A549 (cell line): ENCODE measurements around the gene CEMIP2. TPM values are rescaled to one million over a fixed set of nuclear protein-coding genes. Genes with fewer than 3 reads are reported as not detected.

Source experiments
- ATAC-seq, 2 experiments: fragments of 200-7000 bp in 1 of 2; fragments of >200 bp in 1 of 2; cut with Nextera tagmentation in 1 of 2; cut with Tn5 transposase in 1 of 2; 3 replicates each; pipeline versions ENCODE4 v1.8.0 to v1.9.1; 2018 to 2020; ENCODE audit warnings: mild to moderate bottlenecking in 1 of 2, moderate library complexity in 1 of 2
- CTCF ChIA-PET: fragments of 300-600 bp; sonication (Branson Sonifier 250); formaldehyde crosslinking; extraction: SDS; loops from one replicate; lab custom pipeline; 2021; ENCODE audit warnings: antibody characterized with exemption, inconsistent platforms; lab: Yijun Ruan, JAX
- POLR2A ChIA-PET: fragments of 350-600 bp; formaldehyde crosslinking; extraction: SDS; loops from one replicate; lab custom pipeline; 2021; ENCODE audit warnings: antibody characterized with exemption, inconsistent platforms; lab: Yijun Ruan, JAX
- DNase-seq, 2 experiments: peaks; one replicate each; pipeline versions ENCODE4 v3.0.0 to v3.0.0-alpha.2; 2011 to 2016; ENCODE audit warnings: low read depth in 1 of 2, low spot score in 1 of 2
- FAIRE-seq: peaks from 2 replicates; lab custom pipeline; 2011; peaks lifted over from hg19 to GRCh38; lab: Jason Lieb, UNC
- H3K27ac ChIP-seq, 2 experiments: fragments of >200 bp; sonication (Bioruptor Twin); formaldehyde crosslinking; 3 replicates each; pipeline ENCODE4 v1.5.1; 2016 to 2017
- H3K4me1 ChIP-seq: fragments of >200 bp; sonication (Bioruptor Twin); formaldehyde crosslinking; 3 replicates; pipeline ENCODE4 v1.6.1; 2016
- H3K4me2 ChIP-seq: fragments of >200 bp; sonication (Bioruptor Twin); formaldehyde crosslinking; 3 replicates; pipeline ENCODE4 v1.6.1; 2016
- H3K4me3 ChIP-seq: fragments of >200 bp; sonication (Bioruptor Twin); formaldehyde crosslinking; 3 replicates; pipeline ENCODE4 v1.5.1; 2016
- H3K9me3 ChIP-seq: fragments of >200 bp; sonication (Bioruptor Twin); formaldehyde crosslinking; 3 replicates; pipeline ENCODE4 v1.6.1; 2016
- EHF ChIP-seq: fragments of 250-450 bp; sonication (Bioruptor Pico); IDR thresholded peaks from 2 replicates; pipeline ENCODE4 v1.5.0; 2020; ENCODE audit warnings: mild to moderate bottlenecking
- EP300 ChIP-seq, 2 experiments: fragments of >200 bp; sonication (Bioruptor Twin); formaldehyde crosslinking; IDR thresholded peaks; 2 replicates in 1 of 2; 3 replicates in 1 of 2; pipeline ENCODE4 v1.6.1; 2016 to 2017
- FOSL2 ChIP-seq, 2 experiments: fragments of 450-650 bp in 1 of 2; fragments of >200 bp in 1 of 2; sonication (Bioruptor Twin) in 1 of 2; formaldehyde crosslinking; IDR thresholded peaks; 2 replicates each; pipeline versions ENCODE4 v1.5.0 to v1.6.1; 2016 to 2020; ENCODE audit warnings: mild to moderate bottlenecking in 1 of 2, moderate library complexity in 1 of 2
- FOXS1 ChIP-seq: fragments of 250-450 bp; sonication (Bioruptor Pico); IDR thresholded peaks from 2 replicates; pipeline ENCODE4 v1.5.0; 2020; ENCODE audit warnings: mild to moderate bottlenecking, moderate library complexity
- GATA3 ChIP-seq: IDR thresholded peaks from 2 replicates; pipeline ENCODE4 v1.6.1; 2012; ENCODE audit warnings: borderline replicate concordance
- HDAC2 ChIP-seq: fragments of 200-600 bp; sonication (generic); IDR thresholded peaks from 2 replicates; pipeline ENCODE4 v1.6.1; 2016
- HOXB13 ChIP-seq: fragments of 250-450 bp; sonication (Bioruptor Pico); IDR thresholded peaks from 2 replicates; pipeline ENCODE4 v1.5.0; 2020; ENCODE audit warnings: low read depth, mild to moderate bottlenecking, moderate library complexity
- JUN ChIP-seq, 2 experiments: fragments of >200 bp; sonication (Bioruptor Twin); formaldehyde crosslinking; IDR thresholded peaks; 2 replicates in 1 of 2; 3 replicates in 1 of 2; pipeline ENCODE4 v1.6.1; 2016 to 2017
- MAZ ChIP-seq: fragments of 150-350 bp; IDR thresholded peaks from 2 replicates; pipeline ENCODE4 v1.6.1; 2014; ENCODE audit warnings: antibody characterized with exemption, low read depth, low read length, borderline replicate concordance
- MYC ChIP-seq: IDR thresholded peaks from 2 replicates; pipeline ENCODE4 v1.6.1; 2012; ENCODE audit warnings: mild to moderate bottlenecking, inconsistent platforms, low read length, improper control_type of control experiment, borderline replicate concordance
- NFE2L2 ChIP-seq: fragments of 150-350 bp; conservative IDR thresholded peaks from 2 replicates; pipeline ENCODE4 v1.6.1; 2014; ENCODE audit warnings: low read length
- NPAS2 ChIP-seq: fragments of 250-450 bp; sonication (Bioruptor Pico); IDR thresholded peaks from 2 replicates; pipeline ENCODE4 v1.8.0; 2022; ENCODE audit warnings: mild to moderate bottlenecking, moderate library complexity, borderline replicate concordance
- PHF8 ChIP-seq: fragments of 200-600 bp; sonication (generic); IDR thresholded peaks from 2 replicates; pipeline ENCODE4 v1.6.1; 2016; ENCODE audit warnings: low read depth, mild to moderate bottlenecking, antibody characterized with exemption, moderate library complexity, borderline replicate concordance
- RAD21 ChIP-seq, 2 experiments: fragments of >200 bp in 1 of 2; sonication (Bioruptor Twin) in 1 of 2; formaldehyde crosslinking in 1 of 2; IDR thresholded peaks in 1 of 2; conservative IDR thresholded peaks in 1 of 2; 2 replicates in 1 of 2; 3 replicates in 1 of 2; pipeline ENCODE4 v1.6.1; 2012 to 2018; ENCODE audit warnings: inconsistent platforms in 1 of 2
- RARB ChIP-seq: fragments of 250-450 bp; sonication (Bioruptor Pico); IDR thresholded peaks from 2 replicates; pipeline ENCODE4 v1.8.0; 2021; ENCODE audit warnings: mild to moderate bottlenecking, moderate library complexity
- RNF2 ChIP-seq: fragments of 200-600 bp; sonication (generic); IDR thresholded peaks from 2 replicates; pipeline ENCODE4 v1.6.1; 2016; ENCODE audit warnings: low read depth, mild to moderate bottlenecking, antibody characterized with exemption, moderate library complexity, borderline replicate concordance
- SREBF2 ChIP-seq: fragments of 450-650 bp; IDR thresholded peaks from 2 replicates; pipeline ENCODE4 v1.6.1; 2014; ENCODE audit warnings: mild to moderate bottlenecking, moderate library complexity
- ZFP36 ChIP-seq: fragments of 450-650 bp; IDR thresholded peaks from 2 replicates; pipeline ENCODE4 v1.6.1; 2014; ENCODE audit warnings: borderline replicate concordance; ENCODE audit not compliant: partially characterized antibody
- WGBS: methylation state at CpG from one replicate; pipeline ENCODE4 v1.1.6; 2017; ENCODE audit errors: missing lambda C conversion rate; 5-methylcytosine and 5-hydroxymethylcytosine counted together
- polyA plus RNA-seq, 4 experiments: library from polyadenylated mRNA; depleted of rRNA in 3 of 4; stranded (reverse); fragments of >200 nt; fragmentation: RNase III in 1 of 4; extraction: RNeasy Plus Mini Kit Qiagen cat#74134 plus additional on column Dnase treatment in 1 of 4; gene quantifications; 2 replicates in 3 of 4; 3 replicates in 1 of 4; pipeline ENCODE4 v1.2.3, GENCODE V29; 2011 to 2017
- TF ChIP-seq, protein P1 (sequence below): fragments of >200 bp; sonication (Bioruptor Twin); formaldehyde crosslinking; IDR thresholded peaks from 3 replicates; pipeline ENCODE4 v1.6.1; 2016
- TF ChIP-seq, protein P2 (sequence below): fragments of 250-450 bp; sonication (Bioruptor Pico); IDR thresholded peaks from 2 replicates; pipeline ENCODE4 v1.5.0; 2020; ENCODE audit warnings: low read depth, mild to moderate bottlenecking, moderate library complexity
- TF ChIP-seq, protein P3 (sequence below): fragments of 200-600 bp; sonication (generic); IDR thresholded peaks from 2 replicates; pipeline ENCODE4 v1.6.1; 2016; ENCODE audit warnings: antibody characterized with exemption, mild to moderate bottlenecking, moderate library complexity
- TF ChIP-seq, protein P4 (sequence below): fragments of 450-650 bp; IDR thresholded peaks from 2 replicates; pipeline ENCODE4 v1.6.1; 2014; ENCODE audit warnings: antibody characterized with exemption
- TF ChIP-seq, protein P5 (sequence below): fragments of >200 bp; sonication (Bioruptor Twin); formaldehyde crosslinking; IDR thresholded peaks from 3 replicates; pipeline ENCODE4 v1.5.1; 2016

Gene CEMIP2
- polyA plus RNA-seq, 2 of the 4 experiments (the other 2 are of a cell fraction): 146 to 161 TPM

DNA sequence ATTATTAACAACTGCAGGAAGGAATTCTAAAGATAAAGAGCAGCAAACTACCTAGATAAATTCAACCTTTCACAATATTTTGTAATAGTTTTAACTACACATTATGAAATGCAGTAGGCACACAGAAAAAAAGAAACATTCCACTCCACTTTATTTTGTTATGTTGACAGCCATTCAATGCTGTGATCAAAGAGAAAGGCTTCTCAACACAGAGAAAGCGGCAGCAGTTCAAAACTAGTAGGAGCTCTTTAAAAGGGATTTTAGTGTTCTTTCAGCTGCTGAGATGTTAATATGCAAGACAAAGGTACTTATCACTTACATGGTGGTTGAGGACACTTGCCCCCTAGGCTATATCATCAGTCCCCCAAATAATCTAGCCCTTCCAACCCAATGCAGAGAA, 11.6 kb downstream of the CEMIP2 start:
- DNase-seq: no peak
- H3K4me1 ChIP-seq: peaks cover 98% of the 10 kb centered on the region
- ATAC-seq: no peak
- ChIA-PET POLR2A (no interaction called here), CTCF (no interaction called here)
- FAIRE-seq: no peak
- H3K27ac ChIP-seq: peak overlapping the region; percentile 21 to 23; a peak in 1 of 6 replicates
- TF ChIP-seq RNF2 (no peak), HOXB13 (CRISPR knock-in tag) (no peak), SREBF2 (no peak), FOXS1 (CRISPR knock-in tag) (no peak)
- TF ChIP-seq, protein P1, sequence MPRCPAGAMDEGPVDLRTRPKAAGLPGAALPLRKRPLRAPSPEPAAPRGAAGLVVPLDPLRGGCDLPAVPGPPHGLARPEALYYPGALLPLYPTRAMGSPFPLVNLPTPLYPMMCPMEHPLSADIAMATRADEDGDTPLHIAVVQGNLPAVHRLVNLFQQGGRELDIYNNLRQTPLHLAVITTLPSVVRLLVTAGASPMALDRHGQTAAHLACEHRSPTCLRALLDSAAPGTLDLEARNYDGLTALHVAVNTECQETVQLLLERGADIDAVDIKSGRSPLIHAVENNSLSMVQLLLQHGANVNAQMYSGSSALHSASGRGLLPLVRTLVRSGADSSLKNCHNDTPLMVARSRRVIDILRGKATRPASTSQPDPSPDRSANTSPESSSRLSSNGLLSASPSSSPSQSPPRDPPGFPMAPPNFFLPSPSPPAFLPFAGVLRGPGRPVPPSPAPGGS: no peak
- H3K4me2 ChIP-seq: peak overlapping the region; percentile 90
- H3K9me3 ChIP-seq: no peaks in the 10 kb centered on the region
- H3K4me3 ChIP-seq: no peak overlapping the region
- 86% methylated on average over 1 of the region's 1 CpG for WGBS

DNA sequence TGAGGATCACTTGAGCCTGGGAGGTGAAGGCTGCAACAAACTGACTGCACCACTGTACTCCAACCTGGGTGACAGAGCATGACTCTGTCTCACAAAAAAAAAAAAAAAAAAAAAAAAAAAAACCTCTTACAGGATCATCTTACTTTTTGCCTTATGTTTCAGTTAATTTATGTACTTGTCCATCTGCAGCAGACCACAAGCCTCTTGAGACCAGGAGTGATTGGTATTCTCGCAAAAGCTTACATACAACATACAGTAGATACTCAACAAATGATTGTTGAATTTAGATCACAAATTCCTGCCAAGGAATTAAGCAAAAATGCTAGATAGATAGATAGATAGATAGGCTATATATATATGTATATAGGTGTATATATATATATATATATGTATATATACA, 12.4 kb downstream of the CEMIP2 start:
- Histone ChIP-seq H3K4me3 (no peak overlapping the region), H3K27ac (peak overlapping the region in 1 of 2 experiments; percentile 61; a peak in 2 of 6 replicates), H3K9me3 (no peaks in the 10 kb centered on the region), H3K4me1 (peaks cover 98% of the 10 kb centered on the region), H3K4me2 (peak overlapping the region; percentile 90; the same call in 2 of the 3 replicates)
- ChIA-PET POLR2A (no interaction called here), CTCF (interaction anchor here (1.1 to 1.7 kb wide), 3 partner anchors 14 to 151 kb away, joined by 3 to 5 read pairs (median 3); no protein-coding TSS in a partner anchor)
- ATAC-seq (peak in 1 of 2 experiments; percentile 34; a peak in 1 of 6 replicates), DNase-seq (no peak), FAIRE-seq (no peak)
- 90% methylated on average over 1 of the region's 1 CpG for WGBS
- TF ChIP-seq EP300 (IDR thresholded peaks at IDR 0.05): no peak
- TF ChIP-seq, protein P2, sequence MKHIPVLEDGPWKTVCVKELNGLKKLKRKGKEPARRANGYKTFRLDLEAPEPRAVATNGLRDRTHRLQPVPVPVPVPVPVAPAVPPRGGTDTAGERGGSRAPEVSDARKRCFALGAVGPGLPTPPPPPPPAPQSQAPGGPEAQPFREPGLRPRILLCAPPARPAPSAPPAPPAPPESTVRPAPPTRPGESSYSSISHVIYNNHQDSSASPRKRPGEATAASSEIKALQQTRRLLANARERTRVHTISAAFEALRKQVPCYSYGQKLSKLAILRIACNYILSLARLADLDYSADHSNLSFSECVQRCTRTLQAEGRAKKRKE (CRISPR knock-in tag): no peak
- TF ChIP-seq NPAS2 (CRISPR knock-in tag): no peak

DNA sequence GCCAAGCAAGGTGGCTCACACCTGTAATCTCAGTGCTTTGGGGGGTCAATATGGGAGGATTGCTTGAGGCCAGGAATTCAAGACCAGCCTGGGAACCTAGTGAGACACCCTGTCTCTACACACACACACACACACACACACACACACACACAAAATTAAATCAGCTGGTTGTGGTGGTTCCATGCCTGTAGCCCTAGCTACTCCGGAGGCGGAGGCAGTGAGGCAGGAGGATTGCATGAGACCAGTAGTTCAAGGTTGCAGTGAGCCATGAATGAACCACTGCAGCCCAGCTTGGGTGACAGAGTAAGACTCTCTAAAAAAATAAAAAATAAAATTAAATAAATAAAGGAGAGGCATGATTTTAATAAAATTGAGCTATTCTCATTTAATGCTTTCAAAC, 13.1 kb downstream of the CEMIP2 start:
- CTCF ChIA-PET: interaction anchor here (1.1 to 1.7 kb wide), 4 partner anchors 14 to 470 kb away, joined by 3 to 5 read pairs (median 3); no protein-coding TSS in a partner anchor

More for the DNA sequence above, 13.1 kb downstream of the CEMIP2 start:
- no peak for DNase-seq
- POLR2A ChIA-PET: interaction anchor here (0.7 kb wide), 1 partner anchor 11 kb away, joined by 3 read pairs; no protein-coding TSS in a partner anchor
- peak overlapping the region; percentile 90 for H3K4me2 ChIP-seq
- no peak for FAIRE-seq
- no peak overlapping the region for H3K4me3 ChIP-seq
- H3K27ac ChIP-seq: peak overlapping the region in 1 of 2 experiments; percentile 61; a peak in 3 of 6 replicates
- H3K4me1 ChIP-seq: peaks cover 93% of the 10 kb centered on the region
- ATAC-seq: no peak
- H3K9me3 ChIP-seq: no peaks in the 10 kb centered on the region
- TF ChIP-seq GATA3 (no peak), RNF2 (no peak), NFE2L2 (no peak), RARB (CRISPR knock-in tag) (no peak), JUN (IDR thresholded peaks at IDR 0.05) (no peak), SREBF2 (no peak), MAZ (no peak), PHF8 (no peak), FOSL2 (IDR thresholded peaks at IDR 0.05) (no peak), FOSL2 (CRISPR knock-in tag; IDR thresholded peaks at IDR 0.05) (no peak), HDAC2 (no peak), MYC (no peak), EHF (CRISPR knock-in tag) (no peak), RAD21 (conservative IDR thresholded peaks at IDR 0.05 in 1 of 2, IDR thresholded peaks at IDR 0.05 in 1 of 2) (no peak), ZFP36 (no peak)
- TF ChIP-seq, protein P3, sequence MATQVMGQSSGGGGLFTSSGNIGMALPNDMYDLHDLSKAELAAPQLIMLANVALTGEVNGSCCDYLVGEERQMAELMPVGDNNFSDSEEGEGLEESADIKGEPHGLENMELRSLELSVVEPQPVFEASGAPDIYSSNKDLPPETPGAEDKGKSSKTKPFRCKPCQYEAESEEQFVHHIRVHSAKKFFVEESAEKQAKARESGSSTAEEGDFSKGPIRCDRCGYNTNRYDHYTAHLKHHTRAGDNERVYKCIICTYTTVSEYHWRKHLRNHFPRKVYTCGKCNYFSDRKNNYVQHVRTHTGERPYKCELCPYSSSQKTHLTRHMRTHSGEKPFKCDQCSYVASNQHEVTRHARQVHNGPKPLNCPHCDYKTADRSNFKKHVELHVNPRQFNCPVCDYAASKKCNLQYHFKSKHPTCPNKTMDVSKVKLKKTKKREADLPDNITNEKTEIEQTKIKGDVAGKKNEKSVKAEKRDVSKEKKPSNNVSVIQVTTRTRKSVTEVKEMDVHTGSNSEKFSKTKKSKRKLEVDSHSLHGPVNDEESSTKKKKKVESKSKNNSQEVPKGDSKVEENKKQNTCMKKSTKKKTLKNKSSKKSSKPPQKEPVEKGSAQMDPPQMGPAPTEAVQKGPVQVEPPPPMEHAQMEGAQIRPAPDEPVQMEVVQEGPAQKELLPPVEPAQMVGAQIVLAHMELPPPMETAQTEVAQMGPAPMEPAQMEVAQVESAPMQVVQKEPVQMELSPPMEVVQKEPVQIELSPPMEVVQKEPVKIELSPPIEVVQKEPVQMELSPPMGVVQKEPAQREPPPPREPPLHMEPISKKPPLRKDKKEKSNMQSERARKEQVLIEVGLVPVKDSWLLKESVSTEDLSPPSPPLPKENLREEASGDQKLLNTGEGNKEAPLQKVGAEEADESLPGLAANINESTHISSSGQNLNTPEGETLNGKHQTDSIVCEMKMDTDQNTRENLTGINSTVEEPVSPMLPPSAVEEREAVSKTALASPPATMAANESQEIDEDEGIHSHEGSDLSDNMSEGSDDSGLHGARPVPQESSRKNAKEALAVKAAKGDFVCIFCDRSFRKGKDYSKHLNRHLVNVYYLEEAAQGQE: no peak
- TF ChIP-seq, protein P4, sequence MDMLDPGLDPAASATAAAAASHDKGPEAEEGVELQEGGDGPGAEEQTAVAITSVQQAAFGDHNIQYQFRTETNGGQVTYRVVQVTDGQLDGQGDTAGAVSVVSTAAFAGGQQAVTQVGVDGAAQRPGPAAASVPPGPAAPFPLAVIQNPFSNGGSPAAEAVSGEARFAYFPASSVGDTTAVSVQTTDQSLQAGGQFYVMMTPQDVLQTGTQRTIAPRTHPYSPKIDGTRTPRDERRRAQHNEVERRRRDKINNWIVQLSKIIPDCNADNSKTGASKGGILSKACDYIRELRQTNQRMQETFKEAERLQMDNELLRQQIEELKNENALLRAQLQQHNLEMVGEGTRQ: no peak
- TF ChIP-seq, protein P5, sequence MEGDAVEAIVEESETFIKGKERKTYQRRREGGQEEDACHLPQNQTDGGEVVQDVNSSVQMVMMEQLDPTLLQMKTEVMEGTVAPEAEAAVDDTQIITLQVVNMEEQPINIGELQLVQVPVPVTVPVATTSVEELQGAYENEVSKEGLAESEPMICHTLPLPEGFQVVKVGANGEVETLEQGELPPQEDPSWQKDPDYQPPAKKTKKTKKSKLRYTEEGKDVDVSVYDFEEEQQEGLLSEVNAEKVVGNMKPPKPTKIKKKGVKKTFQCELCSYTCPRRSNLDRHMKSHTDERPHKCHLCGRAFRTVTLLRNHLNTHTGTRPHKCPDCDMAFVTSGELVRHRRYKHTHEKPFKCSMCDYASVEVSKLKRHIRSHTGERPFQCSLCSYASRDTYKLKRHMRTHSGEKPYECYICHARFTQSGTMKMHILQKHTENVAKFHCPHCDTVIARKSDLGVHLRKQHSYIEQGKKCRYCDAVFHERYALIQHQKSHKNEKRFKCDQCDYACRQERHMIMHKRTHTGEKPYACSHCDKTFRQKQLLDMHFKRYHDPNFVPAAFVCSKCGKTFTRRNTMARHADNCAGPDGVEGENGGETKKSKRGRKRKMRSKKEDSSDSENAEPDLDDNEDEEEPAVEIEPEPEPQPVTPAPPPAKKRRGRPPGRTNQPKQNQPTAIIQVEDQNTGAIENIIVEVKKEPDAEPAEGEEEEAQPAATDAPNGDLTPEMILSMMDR: no peak
- WGBS: 97% methylated on average over 2 of the region's 2 CpGs
